H9 (cell line): ENCODE measurements around the gene EML1. TPM values are rescaled to one million over a fixed set of nuclear protein-coding genes. Genes with fewer than 3 reads are reported as not detected.

Source experiments
- DNase-seq: peaks from one replicate; pipeline ENCODE4 v3.0.0-alpha.2; 2017
- H2AFZ ChIP-seq: one replicate; pipeline ENCODE4 v1.6.1; 2013; ENCODE audit warnings: mild to moderate bottlenecking, low read length, control low read depth, moderate library complexity
- H2AK5ac ChIP-seq: 2 replicates; pipeline ENCODE4 v1.6.1; 2013; ENCODE audit warnings: low read length, control low read depth, mixed read lengths; ENCODE audit not compliant: insufficient read length
- H2BK120ac ChIP-seq: one replicate; pipeline ENCODE4 v1.6.1; 2013; ENCODE audit warnings: low read depth, mild to moderate bottlenecking, low read length, control low read depth, inconsistent platforms; ENCODE audit not compliant: poor library complexity, severe bottlenecking
- H2BK12ac ChIP-seq: 2 replicates; pipeline ENCODE4 v1.6.1; 2013; ENCODE audit warnings: low read length, control low read depth, mixed read lengths, low read depth; ENCODE audit not compliant: insufficient read length
- H2BK15ac ChIP-seq: 2 replicates; pipeline ENCODE4 v1.6.1; 2013; ENCODE audit warnings: low read depth, low read length, control low read depth
- H2BK20ac ChIP-seq: one replicate; pipeline ENCODE4 v1.6.1; 2013; ENCODE audit warnings: low read depth, mild to moderate bottlenecking, low read length, control low read depth, inconsistent platforms; ENCODE audit not compliant: poor library complexity, severe bottlenecking
- H2BK5ac ChIP-seq: 2 replicates; pipeline ENCODE4 v1.6.1; 2013; ENCODE audit warnings: low read length, control low read depth, mixed read lengths; ENCODE audit not compliant: insufficient read length
- H3K14ac ChIP-seq: 2 replicates; pipeline ENCODE4 v1.6.1; 2013; ENCODE audit warnings: low read length, control low read depth; ENCODE audit not compliant: insufficient read depth
- H3K18ac ChIP-seq: 2 replicates; pipeline ENCODE4 v1.6.1; 2013; ENCODE audit warnings: low read depth, mild to moderate bottlenecking, mixed read lengths, low read length, control low read depth; ENCODE audit not compliant: insufficient read length
- H3K23ac ChIP-seq: 2 replicates; pipeline ENCODE4 v1.6.1; 2013; ENCODE audit warnings: low read length, control low read depth, mixed read lengths, low read depth; ENCODE audit not compliant: insufficient read length
- H3K23me2 ChIP-seq: 2 replicates; pipeline ENCODE4 v1.6.1; 2013; ENCODE audit warnings: low read depth, mild to moderate bottlenecking, mixed read lengths, low read length, control low read depth; ENCODE audit not compliant: insufficient read length, poor library complexity, severe bottlenecking
- H3K27ac ChIP-seq: 2 replicates; pipeline ENCODE4 v1.5.1; 2013; ENCODE audit warnings: low read length, control low read depth, mixed read lengths, low read depth; ENCODE audit not compliant: insufficient read length
- H3K27me3 ChIP-seq: 2 replicates; pipeline ENCODE4 v1.6.1; 2013; ENCODE audit warnings: low read length, control low read depth, inconsistent platforms; ENCODE audit not compliant: insufficient read depth
- H3K4ac ChIP-seq: 2 replicates; pipeline ENCODE4 v1.6.1; 2013; ENCODE audit warnings: low read depth, mild to moderate bottlenecking, control low read depth, inconsistent platforms, low read length, moderate library complexity
- H3K4me1 ChIP-seq: 2 replicates; pipeline ENCODE4 v1.6.1; 2013; ENCODE audit warnings: low read length, control low read depth, inconsistent platforms; ENCODE audit not compliant: insufficient read depth
- H3K4me2 ChIP-seq: 2 replicates; pipeline ENCODE4 v1.6.1; 2013; ENCODE audit warnings: low read length, control low read depth, mixed read lengths; ENCODE audit not compliant: insufficient read length, insufficient read depth
- H3K56ac ChIP-seq: 2 replicates; pipeline ENCODE4 v1.6.1; 2013; ENCODE audit warnings: low read depth, mild to moderate bottlenecking, mixed read lengths, low read length, control low read depth; ENCODE audit not compliant: insufficient read length
- H3K79me1 ChIP-seq: 2 replicates; pipeline ENCODE4 v1.6.1; 2013; ENCODE audit warnings: low read depth, mild to moderate bottlenecking, moderate library complexity, low read length, control low read depth, inconsistent platforms; ENCODE audit not compliant: insufficient read depth, poor library complexity, severe bottlenecking
- H3K79me2 ChIP-seq: 2 replicates; pipeline ENCODE4 v1.6.1; 2013; ENCODE audit warnings: low read length, control low read depth, inconsistent platforms; ENCODE audit not compliant: insufficient read depth
- H3K9ac ChIP-seq: 2 replicates; pipeline ENCODE4 v1.6.1; 2013; ENCODE audit warnings: low read length, control low read depth, mixed read lengths; ENCODE audit not compliant: insufficient read length; ENCODE audit errors: extremely low read depth
- H3K9me3 ChIP-seq: one replicate; pipeline ENCODE4 v1.6.1; 2013; ENCODE audit warnings: low read depth, low read length, inconsistent platforms; ENCODE audit not compliant: control insufficient read depth
- H3T11ph ChIP-seq: one replicate; pipeline ENCODE4 v1.6.1; 2013; ENCODE audit warnings: mild to moderate bottlenecking, low read length, control low read depth, inconsistent platforms
- H4K20me1 ChIP-seq: one replicate; pipeline ENCODE4 v1.6.1; 2013; ENCODE audit not compliant: control insufficient read depth, insufficient read length, insufficient read depth
- H4K5ac ChIP-seq: 2 replicates; pipeline ENCODE4 v1.6.1; 2013; ENCODE audit warnings: low read depth, mild to moderate bottlenecking, mixed read lengths, low read length, control low read depth; ENCODE audit not compliant: insufficient read length
- H4K8ac ChIP-seq: replicated peaks from 2 replicates; pipeline ENCODE4 v1.6.1; 2013; ENCODE audit warnings: low read length, control low read depth, mixed read lengths, low read depth; ENCODE audit not compliant: insufficient read length
- H4K91ac ChIP-seq: 2 replicates; pipeline ENCODE4 v1.6.1; 2013; ENCODE audit warnings: low read depth, mild to moderate bottlenecking, moderate library complexity, mixed read lengths, low read length, control low read depth; ENCODE audit not compliant: insufficient read length
- H3K27ac Mint-ChIP-seq, 3 experiments: 2 replicates in 2 of 3; 3 replicates in 1 of 3; pipeline ENCODE4 v1.8.0; 2020 to 2021; ENCODE audit warnings: mixed read lengths in 3 of 3, mild to moderate bottlenecking in 1 of 3, moderate library complexity in 1 of 3
- H3K27me3 Mint-ChIP-seq: 2 replicates; pipeline ENCODE4 v1.8.0; 2021; ENCODE audit warnings: low read depth, mild to moderate bottlenecking, moderate library complexity, mixed read lengths
- H3K36me3 Mint-ChIP-seq, 3 experiments: 2 replicates in 2 of 3; 3 replicates in 1 of 3; pipeline ENCODE4 v1.8.0; 2020 to 2021; ENCODE audit warnings: low read depth in 3 of 3, mixed read lengths in 3 of 3; ENCODE audit not compliant: insufficient read depth in 1 of 3
- H3K4me1 Mint-ChIP-seq, 2 experiments: 2 replicates each; pipeline ENCODE4 v1.8.0; 2020; ENCODE audit warnings: mixed read lengths in 2 of 2
- H3K4me3 Mint-ChIP-seq, 2 experiments: 2 replicates in 1 of 2; 3 replicates in 1 of 2; pipeline ENCODE4 v1.8.0; 2020 to 2021; ENCODE audit warnings: mild to moderate bottlenecking in 2 of 2, mixed read lengths in 2 of 2, moderate library complexity in 1 of 2
- H3K9me3 Mint-ChIP-seq, 2 experiments: 2 replicates in 1 of 2; 3 replicates in 1 of 2; pipeline ENCODE4 v1.8.0; 2020; ENCODE audit warnings: mild to moderate bottlenecking in 2 of 2, mixed read lengths in 2 of 2, moderate library complexity in 1 of 2
- CTCF ChIP-seq: fragments of 200-600 bp; sonication (generic); conservative IDR thresholded peaks from 3 replicates; pipeline ENCODE4 v1.8.0; 2021; ENCODE audit warnings: antibody characterized with exemption, mild to moderate bottlenecking
- whole genome bisulfite sequencing: extraction: QIAGEN DNeasy Blood & Tissue Kit; methylation state at CpG from one replicate; pipeline ENCODE4 v1.1.7; 2013; ENCODE audit warnings: missing lambda C conversion rate, low lambda C conversion rate, mixed read lengths; ENCODE audit not compliant: insufficient read length; ENCODE audit errors: extremely low coverage; 5-methylcytosine and 5-hydroxymethylcytosine counted together
- total RNA-seq: library from RNA; stranded (reverse); gene quantifications from 2 replicates; pipeline ENCODE4 v1.2.1, GENCODE V29; 2021

The EML1 gene
- total RNA-seq, 1 experiment from 2014 or later = 16.7 TPM

GRCh38 chr14:99940064-99940463 is 146.9 kb downstream of the EML1 start:
- Histone ChIP-seq H3K9ac (no peak overlapping the region), H3K4me1 (no peaks in the 10 kb centered on the region), H3K4me2 (no peak overlapping the region), H3K9me3 (no peaks in the 10 kb centered on the region), H4K20me1 (no peaks in the 10 kb centered on the region), H2AK5ac (no peak overlapping the region), H3K18ac (no peak overlapping the region), H2BK15ac (no peak overlapping the region), H4K8ac (no peak overlapping the region), H3K23me2 (no peaks in the 10 kb centered on the region), H3K14ac (no peak overlapping the region), H3K27ac (no peak overlapping the region), H3K27me3 (no peaks in the 10 kb centered on the region), H3K79me2 (no peaks in the 10 kb centered on the region), H2BK20ac (no peak overlapping the region), H3K56ac (no peak overlapping the region), H2AFZ (no peak overlapping the region), H3K4ac (no peak overlapping the region), H2BK120ac (no peak overlapping the region), H4K5ac (no peak overlapping the region), H4K91ac (no peak overlapping the region), H3K23ac (no peak overlapping the region), H3K79me1 (no peaks in the 10 kb centered on the region), H2BK12ac (no peak overlapping the region), H3T11ph (no peak overlapping the region), H2BK5ac (no peak overlapping the region)
- DNase-seq = no peak
- peaks cover 0 to 4% of the 10 kb centered on the region in 2 experiments; a peak in 1 of 4 replicates for H3K4me1 Mint-ChIP-seq
- H3K9me3 Mint-ChIP-seq = no peaks in the 10 kb centered on the region
- TF ChIP-seq CTCF = no peak
- H3K27me3 Mint-ChIP-seq = no peaks in the 10 kb centered on the region
- peak overlapping the region in 2 of 3 experiments; percentile 49 to 60; a peak in 1 of 7 replicates for H3K27ac Mint-ChIP-seq
- H3K36me3 Mint-ChIP-seq = peaks cover 0 to 2% (median 0%) of the 10 kb centered on the region in 3 experiments; a peak in 3 of 7 replicates
- no CpG with 5 or more reads among the region's 15 CpGs for WGBS
- no peak overlapping the region for H3K4me3 Mint-ChIP-seq
